ENCODE results near the gene AKAP12.

- TF ChIP-seq EP300 (IDR thresholded peaks at IDR 0.05) (no peak), CTCF (IDR thresholded peaks at IDR 0.05) (no peak), RCOR1 (IDR thresholded peaks at IDR 0.05; ENCODE audit: low read depth, low read length) (no peak), POLR2A (IDR thresholded peaks at IDR 0.05; ENCODE audit: low read length) (no peak)
Measured at GRCh38 chr6:151380848-151381205, 141.1 kb downstream of the AKAP12 start.
